ENCODE data around the gene CBR1.
A peak's percentile ranks its signal among the peaks of the same experiment; 100 is the strongest.
"Not testable (repeated sequence)": the region's sequence is repeated elsewhere in the genome, so short reads cannot be mapped to it uniquely, and the experiment has no call there.

CBR1 gene

GRCh38 chr21:36052860-36053714 is 16.7 kb upstream of the CBR1 start:
- no peak for DNase-seq (ENCODE audit: low spot score)

- DNase-seq (ENCODE audit: low spot score) = no peak
These were observed 16.1 kb upstream of the CBR1 start for GRCh38 chr21:36053715-36054062.

GRCh38 chr21:36055551-36055950 is 14.3 kb upstream of the CBR1 start:
- DNase-seq (ENCODE audit: low spot score) = no peak

GRCh38 chr21:36059823-36060158 is 10.0 kb upstream of the CBR1 start:
- peak; percentile 74 for DNase-seq (ENCODE audit: low spot score)

- peak; percentile 97 for DNase-seq (ENCODE audit: low spot score)
These were observed 9.5 kb upstream of the CBR1 start, which contains the start of gene SETD4 for GRCh38 chr21:36060159-36060921. Gene SETD4, minus strand, starts transcription at chr21:36060526. Its CDS starts 1,638 bp downstream, at chr21:36058888.

- no peak for DNase-seq (ENCODE audit: low spot score)
These were observed 8.4 kb upstream of the CBR1 start for GRCh38 chr21:36061445-36061844.

- no peak for DNase-seq (ENCODE audit: low spot score)
These were observed 6.3 kb upstream of the CBR1 start for GRCh38 chr21:36063375-36064084.

GRCh38 chr21:36064085-36064460 is 5.8 kb upstream of the CBR1 start:
- DNase-seq (ENCODE audit: low spot score) = no peak

GRCh38 chr21:36065497-36066036 is 4.3 kb upstream of the CBR1 start:
- no peak for DNase-seq (ENCODE audit: low spot score)

GRCh38 chr21:36068748-36069398 is 951 bp upstream of the CBR1 start:
- DNase-seq (ENCODE audit: low spot score) = no peak

GRCh38 chr21:36070999-36071398 is 1.2 kb downstream of the CBR1 start:
- no peak for DNase-seq (ENCODE audit: low spot score)

- no peak for DNase-seq (ENCODE audit: low spot score)
These were observed 2.8 kb downstream of the CBR1 start for GRCh38 chr21:36072453-36073162.

- no peak for DNase-seq (ENCODE audit: low spot score)
These were observed 3.4 kb downstream of the CBR1 start for GRCh38 chr21:36073181-36073580.

GRCh38 chr21:36073911-36074310 is 4.1 kb downstream of the CBR1 start:
- not testable (repeated sequence) for DNase-seq (ENCODE audit: low spot score)

GRCh38 chr21:36075171-36075570 is 5.3 kb downstream of the CBR1 start:
- DNase-seq (ENCODE audit: low spot score) = no peak

GRCh38 chr21:36075953-36076352 is 6.1 kb downstream of the CBR1 start:
- no peak for DNase-seq (ENCODE audit: low spot score)

GRCh38 chr21:36076878-36077655 is 7.2 kb downstream of the CBR1 start:
- no peak for DNase-seq (ENCODE audit: low spot score)

- DNase-seq (ENCODE audit: low spot score) = no peak
These were observed 7.9 kb downstream of the CBR1 start for GRCh38 chr21:36077758-36078157.

- DNase-seq (ENCODE audit: low spot score) = no peak
These were observed 9.3 kb downstream of the CBR1 start for GRCh38 chr21:36079010-36079649.

- DNase-seq (ENCODE audit: low spot score) = no peak
These were observed 9.8 kb downstream of the CBR1 start for GRCh38 chr21:36079671-36080070.
